HG03039 (cell line): Measurements from ENCODE around the gene MYADML2.
A peak's percentile ranks its signal among the peaks of the same experiment; 100 is the strongest.

Experiments used
- ATAC-seq: cut with Tn5 transposase; IDR thresholded peaks from one replicate; pipeline ENCODE4 v1.9.1; 2021; ENCODE audit warnings: mild to moderate bottlenecking, moderate library complexity; ENCODE audit not compliant: unreplicated experiment

The MYADML2 gene

DNA sequence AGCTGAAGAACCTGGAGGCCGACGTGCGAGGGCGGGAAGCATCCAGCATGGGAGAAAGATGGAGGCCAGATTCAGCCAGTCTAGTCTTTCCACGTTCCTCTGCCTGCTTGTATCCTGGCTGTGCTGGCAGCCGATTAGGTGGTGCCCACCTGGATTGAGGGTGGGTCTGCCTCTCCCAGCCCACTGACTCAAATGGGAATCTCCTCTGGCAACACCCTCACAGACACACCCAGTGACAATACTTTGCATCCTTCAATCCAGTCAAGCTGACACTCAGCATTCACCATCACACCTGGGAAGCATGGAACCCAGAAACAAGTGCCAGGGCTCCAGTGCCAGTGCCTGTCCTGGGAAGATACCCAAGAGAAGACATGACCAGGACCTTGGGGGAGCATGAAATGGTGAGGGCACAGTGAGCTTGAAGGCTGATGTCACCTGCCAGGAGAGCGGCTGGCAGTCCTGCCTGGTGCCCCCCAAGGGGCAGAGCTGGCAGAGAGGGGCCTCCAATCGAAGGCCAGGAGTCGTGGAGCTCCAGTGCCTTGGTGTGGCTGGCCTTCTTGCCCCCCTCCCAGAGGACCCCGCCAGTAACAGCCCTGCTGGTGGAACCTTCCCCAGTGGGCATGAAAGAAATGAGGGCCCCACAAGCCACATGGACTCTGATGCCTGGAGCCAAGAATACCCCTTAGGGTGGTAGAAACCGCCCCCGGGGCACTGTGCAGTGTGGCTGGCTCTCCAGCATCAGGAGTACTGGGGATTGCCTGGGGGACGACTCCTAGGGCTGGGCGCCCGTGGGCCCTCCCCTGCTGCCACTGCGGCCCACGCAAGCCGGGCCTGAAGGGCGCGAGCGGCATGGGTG is 45.6 kb downstream of the MYADML2 start:
- no peak for ATAC-seq

DNA sequence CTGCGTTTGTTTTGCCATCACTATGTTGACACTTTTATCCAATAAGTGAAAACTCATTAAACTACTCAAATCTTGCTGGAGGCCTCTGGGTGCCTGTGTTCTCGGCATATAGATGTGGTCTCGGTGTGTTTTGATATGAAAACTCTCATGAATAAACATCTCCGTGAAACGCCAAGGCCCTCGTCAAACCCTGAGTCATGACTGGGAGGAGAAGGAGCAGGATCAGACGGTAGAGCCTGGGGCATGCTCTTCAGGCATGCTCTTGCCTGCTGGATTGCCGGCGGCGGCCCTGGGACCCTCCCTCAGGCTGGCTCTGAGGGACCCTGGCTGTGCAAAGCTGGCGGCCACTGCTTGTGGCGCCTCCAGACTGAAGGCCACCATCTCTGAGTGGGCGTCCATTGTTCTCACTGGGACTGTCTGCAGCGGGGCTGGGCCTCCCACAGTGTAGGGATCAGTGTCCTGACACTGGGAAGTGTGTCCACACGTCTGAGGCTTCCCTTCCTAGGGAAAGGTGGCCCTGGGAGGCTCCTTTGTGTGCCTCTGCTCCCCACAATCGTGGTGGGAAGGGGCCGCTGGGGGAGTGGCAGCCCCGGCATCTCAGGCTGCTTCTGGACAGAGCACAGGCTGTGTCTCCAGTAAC is 46.7 kb downstream of the MYADML2 start:
- no peak for ATAC-seq

DNA sequence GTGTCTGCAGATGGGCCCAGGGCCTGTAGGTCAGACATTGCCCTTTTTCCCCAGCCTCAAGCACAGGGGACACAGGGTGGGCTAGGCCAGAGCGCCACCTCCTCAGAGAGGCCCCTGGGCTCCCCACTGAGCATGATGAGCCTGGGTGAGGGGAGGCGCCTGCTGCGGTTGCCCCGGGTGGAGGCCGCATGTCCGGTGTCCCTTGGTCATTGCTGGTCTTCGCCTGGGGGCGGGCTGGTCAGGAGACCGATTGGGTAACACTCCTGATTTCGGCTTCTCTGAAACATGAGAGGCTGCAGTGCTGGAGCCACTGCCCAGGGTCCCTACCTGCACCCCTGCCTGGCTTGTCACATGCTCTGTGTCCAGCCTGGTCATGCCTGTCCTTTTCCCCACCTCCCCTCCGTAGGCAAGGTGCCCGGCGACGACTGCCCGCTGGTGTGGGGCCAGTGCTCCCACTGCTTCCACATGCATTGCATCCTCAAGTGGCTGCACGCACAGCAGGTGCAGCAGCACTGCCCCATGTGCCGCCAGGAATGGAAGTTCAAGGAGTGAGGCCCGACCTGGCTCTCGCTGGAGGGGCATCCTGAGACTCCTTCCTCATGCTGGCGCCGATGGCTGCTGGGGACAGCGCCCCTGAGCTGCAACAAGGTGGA is 47.4 kb downstream of the MYADML2 start:
- ATAC-seq, result no peak

DNA sequence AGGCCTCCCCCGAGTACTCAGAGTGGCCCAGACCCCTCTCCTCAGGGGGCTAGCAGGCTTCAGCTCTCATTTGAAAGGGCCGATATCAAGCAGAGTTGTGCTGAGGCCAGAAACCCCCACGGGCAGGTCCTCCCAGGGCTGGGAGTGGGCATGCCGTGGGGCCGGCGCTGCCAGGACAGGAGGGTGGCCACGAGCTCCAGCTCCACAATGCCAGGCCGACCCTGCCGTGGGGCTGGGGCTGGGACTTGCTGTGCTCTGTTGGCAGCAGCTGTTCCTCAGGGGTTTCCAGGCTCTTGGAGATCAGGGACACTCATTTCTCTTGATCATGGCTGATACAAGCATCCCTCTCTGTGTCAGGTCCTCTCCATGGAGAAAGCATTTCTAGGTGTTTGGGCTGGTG is 48.1 kb downstream of the MYADML2 start:
- no peak for ATAC-seq

DNA sequence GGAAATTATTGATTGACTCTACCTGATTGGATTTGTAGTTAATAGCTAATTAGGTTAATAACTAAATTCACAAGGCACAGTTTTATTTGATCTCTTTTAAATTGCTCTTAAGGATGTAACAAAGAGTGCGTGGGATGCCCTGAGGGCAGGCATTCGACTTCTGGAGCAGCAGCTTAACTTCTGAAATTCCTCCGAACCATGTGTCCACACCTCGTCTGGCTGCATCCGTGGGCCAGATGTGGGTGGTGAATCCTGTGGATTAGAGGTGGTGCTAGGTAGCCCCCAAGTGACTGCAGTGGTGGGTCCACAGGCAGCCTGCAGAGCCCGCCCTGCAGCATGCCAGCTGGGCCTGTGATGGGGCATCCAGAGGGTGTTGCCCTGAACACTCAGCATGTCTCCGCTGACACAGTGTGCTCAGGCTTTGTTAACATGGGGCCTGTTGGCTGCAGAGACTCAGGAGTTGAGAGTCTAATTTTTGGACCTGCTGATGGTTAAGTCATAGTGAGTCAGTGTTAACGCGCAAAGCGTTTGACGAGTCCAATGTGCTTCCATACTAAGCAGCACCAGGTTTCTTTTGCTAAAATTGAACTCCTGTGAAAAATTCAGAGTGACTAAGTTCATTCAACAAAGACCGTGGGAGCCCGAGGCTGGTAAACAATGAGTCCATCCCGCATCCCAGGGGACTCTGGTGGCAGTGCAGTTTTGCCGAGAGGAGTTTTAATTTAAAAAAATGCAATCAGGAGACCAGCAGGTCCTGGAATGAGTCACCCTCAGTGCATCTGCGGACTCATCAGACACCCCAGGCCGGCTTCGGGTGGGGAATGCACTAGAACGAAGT is 48.8 kb downstream of the MYADML2 start:
- no peak for ATAC-seq

DNA sequence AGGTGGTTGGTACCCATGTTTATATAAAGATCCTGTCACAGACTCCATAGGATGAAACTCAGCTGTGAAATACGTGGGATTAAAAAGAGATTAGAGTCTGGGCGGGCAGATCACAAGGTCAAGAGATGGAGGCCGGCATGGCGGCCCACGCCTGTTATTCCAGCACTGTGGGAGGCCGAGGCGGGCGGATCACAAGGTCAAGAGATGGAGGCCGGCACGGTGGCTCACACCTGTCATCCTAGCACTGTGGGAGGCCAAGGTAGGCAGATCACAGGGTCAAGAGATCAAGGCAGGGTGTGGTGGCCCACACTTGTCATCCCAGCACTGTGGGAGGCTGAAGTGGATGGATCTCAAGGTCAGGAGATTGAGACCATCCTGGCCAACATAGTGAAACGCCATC is 51.6 kb downstream of the MYADML2 start:
- ATAC-seq, result no peak

DNA sequence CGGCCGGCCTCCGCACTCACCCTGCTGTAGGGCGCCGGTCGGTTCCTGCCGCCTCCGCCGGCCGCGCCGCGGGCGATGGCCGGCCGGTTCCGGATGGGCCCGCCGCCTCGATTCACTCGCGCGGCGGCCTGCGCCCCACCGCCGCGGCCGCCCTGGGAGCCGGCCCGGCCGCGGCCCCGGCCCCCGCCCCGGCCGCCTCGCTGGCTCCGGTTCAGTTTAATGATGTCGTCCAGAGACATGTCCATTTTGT is 55.8 kb downstream of the MYADML2 start:
- no peak for ATAC-seq

DNA sequence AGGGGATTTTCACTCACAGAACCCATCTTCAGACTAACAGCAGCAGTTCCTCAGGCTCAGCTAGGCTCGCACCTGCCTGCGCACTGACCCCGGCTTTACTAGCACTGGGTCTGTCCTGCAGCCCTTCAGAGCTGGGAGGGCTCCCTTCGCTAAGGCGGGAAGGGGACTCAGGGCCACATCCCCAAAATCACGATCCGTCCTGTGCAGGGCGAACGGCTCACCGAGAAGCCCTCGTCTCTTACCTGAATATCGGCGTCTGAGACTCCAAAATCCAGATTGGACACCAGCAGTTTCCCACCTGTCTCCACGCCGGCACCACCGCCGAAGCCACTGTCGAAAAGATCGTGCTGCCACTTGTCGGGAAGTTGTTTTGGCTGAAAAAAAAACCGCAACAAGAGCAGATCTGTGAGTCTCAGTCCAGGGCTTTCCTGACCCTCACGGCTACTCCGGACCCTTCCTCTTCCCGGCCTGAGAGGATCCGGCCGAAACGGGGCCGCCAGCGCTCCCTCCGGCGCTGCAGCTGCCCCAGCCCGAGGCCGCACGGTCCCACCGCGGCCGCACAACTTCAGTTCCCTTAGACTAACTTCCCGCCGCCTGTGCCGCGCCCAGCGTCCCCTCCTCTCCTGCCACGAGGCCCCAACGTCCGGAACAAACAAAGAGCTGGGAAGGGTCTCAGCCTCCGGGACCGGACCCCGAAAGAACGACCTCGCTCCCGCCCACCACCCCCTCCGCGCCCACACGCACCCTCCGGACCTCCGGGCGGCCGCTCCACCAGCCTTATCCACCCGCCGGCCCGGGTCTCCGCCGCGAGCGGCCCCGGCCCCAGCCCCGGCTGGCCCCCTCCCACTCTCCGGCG is 56.4 kb downstream of the MYADML2 start:
- ATAC-seq, result peak; percentile 17
